ENCODE results near the gene AKAP12. TPM values are rescaled to one million over a fixed set of nuclear protein-coding genes. Genes with fewer than 3 reads are reported as not detected.

The AKAP12 gene
- total RNA-seq, 1 experiment from 2014 or later = 5.7 TPM

- Histone ChIP-seq H3K4me3 (no peak overlapping the region), H3K36me3 (no peaks in the 10 kb centered on the region), H3K27me3 (no peaks in the 10 kb centered on the region), H3K9me3 (no peaks in the 10 kb centered on the region)
- no peak for DNase-seq
Measured at GRCh38 chr6:151229401-151230276, 10.1 kb upstream of the AKAP12 start.

- Histone ChIP-seq H3K9me3 (no peaks in the 10 kb centered on the region), H3K27me3 (no peaks in the 10 kb centered on the region), H3K36me3 (no peaks in the 10 kb centered on the region), H3K4me3 (no peak overlapping the region)
- no peak for DNase-seq
Measured at GRCh38 chr6:151230277-151230577, 9.5 kb upstream of the AKAP12 start.

GRCh38 chr6:151232899-151233298, 6.9 kb upstream of the AKAP12 start:
- DNase-seq = no peak
- Histone ChIP-seq H3K36me3 (no peaks in the 10 kb centered on the region), H3K4me3 (no peak overlapping the region), H3K9me3 (no peaks in the 10 kb centered on the region), H3K27me3 (peaks cover 4% of the 10 kb centered on the region; the same call in 1 of the 2 replicates)

GRCh38 chr6:151233731-151234130, 6.0 kb upstream of the AKAP12 start:
- peaks cover 4% of the 10 kb centered on the region; the same call in 1 of the 2 replicates for H3K27me3 ChIP-seq
- no peak overlapping the region for H3K4me3 ChIP-seq
- no peaks in the 10 kb centered on the region for H3K9me3 ChIP-seq
- H3K36me3 ChIP-seq = no peaks in the 10 kb centered on the region
- DNase-seq = no peak

- Histone ChIP-seq H3K27me3 (peaks cover 4% of the 10 kb centered on the region), H3K36me3 (no peaks in the 10 kb centered on the region), H3K4me3 (no peak overlapping the region), H3K9me3 (no peaks in the 10 kb centered on the region)
- no peak for DNase-seq
Measured at GRCh38 chr6:151236668-151237401, 2.9 kb upstream of the AKAP12 start.

GRCh38 chr6:151240036-151240685, 394 bp downstream of the AKAP12 start:
- no peaks in the 10 kb centered on the region for H3K9me3 ChIP-seq

GRCh38 chr6:151240791-151241642, 1.2 kb downstream of the AKAP12 start:
- DNase-seq = peak; percentile 53
- peak overlapping the region; percentile 55 for H3K4me3 ChIP-seq
- peaks cover 6% of the 10 kb centered on the region for H3K27me3 ChIP-seq
- H3K9me3 ChIP-seq = no peaks in the 10 kb centered on the region
- H3K36me3 ChIP-seq = no peaks in the 10 kb centered on the region

More at GRCh38 chr6:151240036-151240685, 394 bp downstream of the AKAP12 start:
- H3K4me3 ChIP-seq = peak overlapping the region; percentile 55
- H3K36me3 ChIP-seq = no peaks in the 10 kb centered on the region
- H3K27me3 ChIP-seq = peaks cover 7% of the 10 kb centered on the region
- DNase-seq = peak; percentile 59

GRCh38 chr6:151241853-151242252, 2.1 kb downstream of the AKAP12 start:
- Histone ChIP-seq H3K36me3 (no peaks in the 10 kb centered on the region), H3K4me3 (no peak overlapping the region), H3K9me3 (no peaks in the 10 kb centered on the region), H3K27me3 (peaks cover 3% of the 10 kb centered on the region)
- DNase-seq = no peak

GRCh38 chr6:151242420-151242861, 2.7 kb downstream of the AKAP12 start:
- no peaks in the 10 kb centered on the region for H3K9me3 ChIP-seq
- H3K4me3 ChIP-seq = no peak overlapping the region
- H3K27me3 ChIP-seq = peaks cover 3% of the 10 kb centered on the region
- H3K36me3 ChIP-seq = no peaks in the 10 kb centered on the region
- DNase-seq = no peak

- H3K36me3 ChIP-seq = no peaks in the 10 kb centered on the region
- no peak for DNase-seq
- peaks cover 3% of the 10 kb centered on the region for H3K27me3 ChIP-seq
- no peak overlapping the region for H3K4me3 ChIP-seq
- no peaks in the 10 kb centered on the region for H3K9me3 ChIP-seq
Measured at GRCh38 chr6:151243481-151243880, 3.7 kb downstream of the AKAP12 start.

- Histone ChIP-seq H3K9me3 (no peaks in the 10 kb centered on the region), H3K27me3 (peaks cover 3% of the 10 kb centered on the region; the same call in 1 of the 2 replicates), H3K36me3 (no peaks in the 10 kb centered on the region), H3K4me3 (no peak overlapping the region)
- DNase-seq = no peak
Measured at GRCh38 chr6:151247490-151247889, 7.7 kb downstream of the AKAP12 start.

- no peaks in the 10 kb centered on the region for H3K27me3 ChIP-seq
- H3K4me3 ChIP-seq = no peak overlapping the region
- no peaks in the 10 kb centered on the region for H3K9me3 ChIP-seq
- no peak for DNase-seq
- H3K36me3 ChIP-seq = no peaks in the 10 kb centered on the region
Measured at GRCh38 chr6:151248295-151248694, 8.5 kb downstream of the AKAP12 start.

- Histone ChIP-seq H3K27me3 (no peaks in the 10 kb centered on the region), H3K9me3 (no peaks in the 10 kb centered on the region), H3K36me3 (no peaks in the 10 kb centered on the region), H3K4me3 (no peak overlapping the region)
- no peak for DNase-seq
Measured at GRCh38 chr6:151252634-151253033, 12.9 kb downstream of the AKAP12 start.

- H3K27me3 ChIP-seq = no peaks in the 10 kb centered on the region
- no peak overlapping the region for H3K4me3 ChIP-seq
- no peak for DNase-seq
- H3K9me3 ChIP-seq = no peaks in the 10 kb centered on the region
- H3K36me3 ChIP-seq = no peaks in the 10 kb centered on the region
Measured at GRCh38 chr6:151254451-151255081, 14.8 kb downstream of the AKAP12 start.

- Histone ChIP-seq H3K36me3 (no peaks in the 10 kb centered on the region), H3K9me3 (no peaks in the 10 kb centered on the region), H3K27me3 (no peaks in the 10 kb centered on the region), H3K4me3 (no peak overlapping the region)
- DNase-seq = no peak
Measured at GRCh38 chr6:151255811-151256210, 16.0 kb downstream of the AKAP12 start.

GRCh38 chr6:151257985-151258445, 18.2 kb downstream of the AKAP12 start:
- H3K27me3 ChIP-seq = no peaks in the 10 kb centered on the region
- H3K4me3 ChIP-seq = no peak overlapping the region
- no peaks in the 10 kb centered on the region for H3K36me3 ChIP-seq
- no peak for DNase-seq
- H3K9me3 ChIP-seq = no peaks in the 10 kb centered on the region
